ENCODE data around the gene PPHLN1.

The PPHLN1 gene

DNA sequence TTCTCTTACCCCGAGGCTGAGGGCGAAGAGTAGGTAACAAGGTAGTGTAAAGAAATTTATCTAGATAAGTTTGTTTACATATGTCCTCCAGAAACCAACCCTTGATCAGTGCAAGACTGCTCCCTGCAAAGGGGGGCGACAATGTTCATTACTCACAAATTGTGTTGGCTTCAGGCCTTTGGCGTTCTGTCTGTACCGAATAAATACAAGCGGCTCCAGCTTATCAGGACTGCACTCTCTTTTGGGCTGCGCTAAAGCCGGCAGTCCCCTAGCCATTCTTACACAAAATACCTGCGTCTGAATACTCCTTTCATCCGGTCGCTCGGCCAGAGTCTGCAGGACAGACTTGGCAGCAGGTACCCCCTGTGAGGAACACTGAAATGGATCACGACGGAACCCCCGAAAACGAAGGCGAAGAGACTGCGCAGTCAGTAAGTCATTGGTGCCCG is 116.4 kb downstream of the PPHLN1 start:
- no peak for DNase-seq (ENCODE audit: low read depth, low spot score)

DNA sequence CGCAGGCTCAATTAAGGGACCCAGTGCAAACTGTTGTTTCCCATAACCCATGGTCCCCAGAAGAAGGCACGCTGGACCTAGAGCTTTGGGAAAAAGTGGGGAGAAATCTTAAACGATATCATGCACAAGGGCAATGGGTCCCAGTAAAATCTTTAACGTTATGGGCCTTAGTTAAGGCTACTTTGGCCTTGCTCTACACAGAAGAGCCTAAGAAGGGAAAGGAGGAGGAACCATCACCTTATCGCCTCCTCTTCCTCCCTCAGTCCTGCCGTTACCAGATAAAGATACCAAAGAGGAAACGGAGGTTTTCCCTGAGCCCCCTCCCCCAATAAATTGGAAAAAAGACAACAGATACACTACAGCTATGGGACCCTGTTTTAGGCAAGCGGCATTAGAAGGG is 116.9 kb downstream of the PPHLN1 start:
- DNase-seq (ENCODE audit: low read depth, low spot score): no peak

DNA sequence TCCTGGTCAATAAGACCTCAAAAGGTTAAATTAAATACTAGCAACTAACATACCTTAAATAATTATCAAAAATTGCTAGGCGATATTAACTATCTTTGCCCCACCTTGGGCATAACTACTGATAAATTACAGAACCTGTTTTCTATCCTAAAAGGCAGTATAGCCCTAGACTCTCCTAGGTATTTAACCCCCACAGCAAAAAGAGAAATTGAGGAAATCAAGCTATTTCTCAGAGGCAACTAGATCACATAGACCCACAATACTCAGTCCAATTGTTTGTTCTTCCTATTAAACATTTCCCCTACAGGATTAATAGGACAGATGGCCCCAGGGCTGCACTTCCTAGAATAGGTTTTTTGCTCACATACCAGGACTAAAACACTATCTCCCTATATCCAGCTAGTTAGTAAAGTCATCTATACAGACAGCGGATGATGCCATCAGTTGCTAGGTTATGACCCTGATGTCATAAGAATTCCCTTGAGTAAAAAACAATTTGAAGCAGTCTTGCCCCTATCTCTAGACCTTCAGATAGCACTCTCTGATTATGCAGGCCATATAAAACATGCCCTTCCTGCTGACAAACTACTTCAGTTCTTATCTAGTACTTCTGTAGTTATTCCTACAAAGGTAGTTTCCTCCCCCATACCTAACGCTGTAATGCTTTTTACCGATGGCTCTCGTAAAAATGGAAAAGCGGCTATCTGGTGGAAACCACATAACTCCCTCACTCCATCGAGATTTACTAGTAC is 118.4 kb downstream of the PPHLN1 start:
- no peak for DNase-seq (ENCODE audit: low read depth, low spot score)

DNA sequence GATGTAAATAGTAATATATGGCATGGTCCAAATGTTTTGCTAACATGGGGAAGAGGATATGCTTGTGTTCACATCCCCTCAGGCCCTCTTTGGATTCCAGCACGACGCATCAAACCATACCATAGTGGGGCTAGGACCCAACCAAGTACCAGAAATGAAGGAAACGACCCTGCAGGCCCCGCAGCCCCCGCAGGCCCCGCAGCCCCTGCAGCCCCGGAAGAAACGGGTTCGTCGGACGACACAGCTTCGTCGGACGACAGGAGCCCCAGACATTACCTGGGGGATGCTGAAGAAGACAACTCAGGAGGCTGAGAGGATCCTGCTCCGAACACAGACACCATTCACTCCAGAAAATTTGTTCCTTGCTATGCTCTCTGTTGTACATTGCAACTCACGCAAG is 119.9 kb downstream of the PPHLN1 start:
- DNase-seq (ENCODE audit: low read depth, low spot score): no peak

DNA sequence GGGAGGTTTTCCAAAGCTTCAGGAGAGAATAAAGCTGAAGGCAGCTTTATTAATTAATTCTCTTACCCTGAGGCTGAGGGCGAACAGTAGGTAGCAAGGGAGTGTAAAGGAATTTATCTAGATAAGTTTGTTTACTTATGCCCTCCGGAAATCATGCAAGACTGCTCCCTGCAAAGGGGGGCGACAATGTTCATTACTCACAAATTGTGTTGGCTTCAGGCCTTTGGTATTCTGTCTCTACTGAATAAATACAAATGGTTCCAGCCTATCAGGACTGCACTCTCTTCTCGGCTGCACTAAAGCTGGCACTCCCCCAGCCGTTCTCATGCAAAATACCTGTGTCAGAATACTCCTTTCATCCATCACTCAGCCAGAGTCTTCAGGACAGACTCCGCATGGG is 120.8 kb downstream of the PPHLN1 start:
- no peak for DNase-seq (ENCODE audit: low read depth, low spot score)

DNA sequence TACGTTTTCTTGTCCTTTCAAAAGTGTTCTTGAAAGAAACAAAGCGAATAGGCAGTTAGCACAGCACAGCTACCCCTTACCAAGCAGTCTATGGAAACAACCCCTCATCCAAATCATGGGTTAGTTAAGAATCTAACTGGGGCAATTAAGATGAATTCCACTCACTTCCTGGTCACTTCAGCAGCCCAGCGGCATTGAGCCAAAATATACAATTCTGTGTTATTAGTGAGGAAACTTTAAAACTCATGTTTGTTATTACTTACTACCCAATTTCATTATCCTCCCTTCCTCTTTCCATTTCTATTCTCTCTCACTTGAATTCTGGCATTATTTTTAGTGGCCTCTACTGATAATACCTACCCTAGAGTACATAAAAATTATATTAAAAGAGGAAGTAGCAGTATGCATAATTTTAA is 121.4 kb downstream of the PPHLN1 start:
- no peak for DNase-seq (ENCODE audit: low read depth, low spot score)

DNA sequence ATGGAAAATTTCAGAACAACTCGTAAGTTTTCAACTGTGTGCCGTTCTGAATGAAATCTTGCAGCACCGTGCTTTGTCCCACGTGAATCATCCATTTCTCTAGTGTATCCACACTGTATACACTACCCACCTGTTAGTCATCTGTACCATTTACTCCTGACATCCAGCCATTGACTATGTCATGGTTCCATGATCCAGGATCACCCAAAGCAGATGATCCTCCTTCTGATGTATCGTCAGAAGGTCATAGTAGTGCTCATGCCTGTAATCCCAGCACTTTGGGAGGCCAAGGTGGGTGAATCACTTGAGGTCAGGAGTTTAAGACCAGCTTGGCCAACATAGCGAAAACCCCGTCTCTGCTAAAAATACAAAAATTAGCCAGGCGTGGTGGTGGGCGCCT is 122.9 kb downstream of the PPHLN1 start:
- no peak for DNase-seq (ENCODE audit: low read depth, low spot score)

DNA sequence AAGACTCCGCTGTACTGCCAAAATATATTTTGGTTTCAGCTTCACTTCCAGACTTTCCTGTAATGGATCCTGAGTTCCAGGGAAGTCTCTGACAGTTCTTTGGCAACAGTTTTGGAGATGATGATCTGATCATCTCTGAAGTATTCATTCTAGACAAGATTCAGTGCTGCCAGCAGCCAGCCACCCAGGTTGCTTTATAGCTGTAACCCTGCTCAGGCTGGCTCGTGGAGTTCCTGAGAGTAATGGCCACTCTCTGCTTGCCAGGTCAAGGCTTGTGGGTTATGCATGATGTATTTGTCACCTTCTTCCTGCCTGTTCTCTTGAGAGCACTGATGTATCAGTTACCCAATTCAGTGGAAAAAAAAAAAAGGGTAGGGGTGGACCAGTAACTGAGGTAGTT is 124.3 kb downstream of the PPHLN1 start:
- no peak for DNase-seq (ENCODE audit: low read depth, low spot score)

DNA sequence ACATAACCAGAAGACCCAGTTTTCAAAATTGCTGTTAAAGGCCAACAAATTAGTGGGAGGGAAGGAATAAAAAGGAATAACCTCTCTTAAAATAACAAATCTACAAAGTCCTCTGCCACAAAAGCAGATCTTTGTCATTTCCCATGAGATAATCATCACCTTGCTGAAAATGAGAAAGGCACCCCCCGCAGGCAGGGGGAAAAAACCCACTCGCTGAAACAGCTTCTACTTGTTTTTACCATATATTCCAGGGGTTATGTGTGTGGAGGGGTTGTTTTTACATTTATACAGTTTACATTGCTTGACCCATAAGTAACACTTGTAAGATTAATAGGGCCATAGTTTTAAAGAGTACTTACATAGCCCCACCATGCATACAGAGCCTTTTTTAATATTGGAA is 132.6 kb downstream of the PPHLN1 start:
- no peak for DNase-seq (ENCODE audit: low read depth, low spot score)

DNA sequence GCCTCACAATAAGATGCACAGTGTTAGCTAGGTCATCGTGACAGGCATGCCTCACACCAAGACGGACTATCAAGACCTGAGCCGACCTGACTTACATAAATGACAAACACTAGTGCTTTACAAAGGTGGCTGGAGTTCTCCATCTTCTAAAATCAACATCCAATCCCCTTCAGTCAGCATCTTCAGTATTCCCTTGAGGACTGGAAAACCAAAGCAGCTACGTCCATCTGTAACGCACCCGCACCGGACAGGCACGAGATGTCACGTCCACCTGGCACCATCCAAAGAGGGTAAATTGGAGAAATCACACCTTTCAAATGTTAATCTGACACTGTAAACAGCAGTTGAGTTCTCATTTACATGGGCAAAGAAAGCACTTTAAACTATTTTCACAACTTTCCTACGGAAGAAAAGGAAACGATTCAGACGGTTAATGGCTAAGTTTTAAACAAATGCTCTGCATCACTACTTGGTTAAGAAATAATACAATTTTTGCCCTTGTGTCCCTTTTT is 133.4 kb downstream of the PPHLN1 start:
- DNase-seq (ENCODE audit: low read depth, low spot score): no peak

DNA sequence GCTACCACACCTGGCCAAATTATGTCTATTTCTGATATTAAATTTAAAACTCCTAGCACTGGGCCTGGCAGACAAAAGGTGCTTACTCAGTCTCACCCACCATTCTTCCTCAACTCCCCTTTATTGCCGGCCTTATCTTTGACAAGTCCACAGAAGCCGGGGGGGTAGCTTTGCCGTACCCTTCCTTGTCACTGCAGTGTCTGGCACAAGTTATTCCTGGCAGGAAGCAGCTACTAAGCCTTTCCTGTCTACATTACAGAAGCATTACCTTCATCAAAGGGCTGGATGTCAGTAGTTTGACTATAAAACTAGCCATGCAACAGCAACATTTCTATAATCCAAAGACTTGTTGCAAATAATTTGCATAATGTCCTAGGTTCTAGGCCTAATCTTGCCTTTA is 136.5 kb downstream of the PPHLN1 start:
- DNase-seq (ENCODE audit: low read depth, low spot score): no peak

DNA sequence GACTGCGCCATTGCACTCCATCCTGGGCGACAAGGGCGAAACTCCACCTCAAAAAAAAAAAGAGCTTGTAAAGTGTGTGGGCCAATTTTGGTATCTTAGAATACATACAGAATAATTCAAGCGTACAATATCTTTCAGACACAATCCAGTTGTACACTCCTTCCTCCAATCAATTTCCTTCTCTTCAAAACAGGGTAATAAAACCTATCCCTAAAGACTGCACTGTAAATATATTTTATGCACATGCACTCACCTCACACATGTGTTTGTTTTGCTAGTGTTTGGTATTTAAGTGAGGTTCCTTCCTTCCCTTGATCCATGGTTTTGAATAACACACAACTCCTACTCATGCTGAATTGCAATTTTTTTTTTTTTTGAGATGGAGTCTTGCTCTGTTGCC is 137.7 kb downstream of the PPHLN1 start:
- DNase-seq (ENCODE audit: low read depth, low spot score): no peak

DNA sequence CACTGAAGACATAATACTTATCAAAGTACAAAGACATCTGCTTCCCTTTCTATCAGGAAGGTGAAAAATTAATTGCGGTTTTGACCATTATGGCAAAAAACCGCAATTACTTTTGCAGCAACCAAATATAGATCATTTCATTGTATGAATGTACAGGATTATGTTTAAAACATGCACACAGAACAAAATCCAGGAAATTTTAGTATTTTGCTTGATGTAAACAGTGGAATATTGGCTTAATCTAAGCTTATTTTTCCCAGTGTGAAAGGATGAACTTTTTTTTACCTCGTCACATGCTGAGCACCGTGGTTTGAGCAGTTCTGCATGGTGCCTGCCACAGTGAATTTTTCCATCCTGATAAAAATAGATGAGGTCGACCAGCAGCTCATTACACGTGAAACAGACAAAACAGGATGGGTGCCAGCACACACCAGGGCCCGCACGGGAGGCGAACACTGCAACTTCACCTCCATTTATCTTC is 142.4 kb downstream of the PPHLN1 start:
- no peak for DNase-seq (ENCODE audit: low read depth, low spot score)

DNA sequence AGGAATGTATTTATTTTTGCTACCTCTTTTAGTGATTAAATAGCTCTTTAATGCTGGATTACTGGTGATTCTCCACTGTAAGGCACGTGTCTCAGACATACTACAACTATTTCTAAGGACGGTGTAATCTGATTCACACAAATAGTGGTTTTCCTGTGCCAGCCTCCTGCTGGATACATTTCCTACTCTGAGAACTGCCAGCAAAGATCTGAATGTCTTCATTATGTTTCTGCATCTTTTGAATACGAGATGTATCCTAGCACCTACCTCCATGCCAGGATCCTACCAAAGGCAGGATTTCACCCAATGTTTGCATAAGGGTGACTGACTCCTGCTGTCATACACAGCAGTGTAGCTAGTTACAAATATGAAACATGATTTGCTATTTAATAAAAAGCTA is 143.0 kb downstream of the PPHLN1 start:
- DNase-seq (ENCODE audit: low read depth, low spot score): no peak

DNA sequence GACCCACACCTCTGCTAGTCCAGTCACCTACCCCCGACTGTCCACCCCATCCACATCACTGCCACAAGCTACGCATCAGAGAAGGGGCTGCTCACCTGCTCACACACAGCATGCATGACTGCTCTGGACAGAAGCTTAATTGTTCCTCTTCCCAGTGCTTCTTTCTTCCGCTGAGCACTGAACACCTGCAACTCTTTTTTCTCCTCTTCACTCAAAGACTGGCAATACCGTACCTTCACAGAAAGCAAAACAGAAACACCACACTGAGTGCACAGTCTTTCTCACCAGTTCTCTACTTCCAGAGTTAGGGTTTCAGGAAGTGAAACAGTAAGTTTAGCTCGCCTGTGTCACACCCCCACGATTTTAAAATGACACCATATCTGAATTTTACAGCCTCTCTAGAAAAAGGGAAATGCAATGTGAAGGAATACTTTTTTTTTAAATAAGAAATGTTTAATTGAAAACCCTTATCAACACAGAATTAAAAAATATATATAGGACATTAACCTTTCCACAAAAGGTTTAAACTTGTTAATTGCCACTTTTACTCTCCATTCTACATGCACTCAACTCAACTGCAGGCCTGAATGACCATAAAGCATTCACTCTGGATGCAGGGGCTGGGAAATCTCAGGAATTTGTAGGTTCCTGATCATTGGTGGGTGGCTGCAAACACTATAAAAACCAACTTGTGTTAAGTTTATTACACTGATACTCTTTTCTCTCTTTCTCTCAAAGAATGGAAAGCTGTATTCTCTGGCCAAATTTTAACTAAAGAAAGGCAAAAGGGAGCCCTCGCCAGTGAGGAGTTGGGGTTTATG is 143.6 kb downstream of the PPHLN1 start:
- DNase-seq (ENCODE audit: low read depth, low spot score): no peak

DNA sequence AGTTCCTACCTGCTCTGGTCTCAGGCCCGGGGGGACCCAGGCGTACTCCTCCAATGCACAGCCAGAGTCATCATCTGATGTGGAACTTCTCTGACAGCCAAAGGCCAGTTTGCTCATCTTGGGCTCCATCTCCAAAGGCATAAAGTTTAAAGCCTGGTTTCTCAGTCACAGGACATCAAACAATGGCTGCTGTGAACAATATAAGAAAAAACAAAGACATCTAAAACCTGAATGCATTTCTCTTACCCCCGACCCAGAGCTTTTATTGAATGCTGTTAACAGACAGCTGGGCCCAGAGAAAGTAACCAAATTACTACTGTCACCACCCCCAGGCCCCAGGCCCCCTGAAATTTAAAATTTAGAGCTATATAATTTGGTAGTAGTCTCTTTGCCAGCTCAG is 146.4 kb downstream of the PPHLN1 start:
- no peak for DNase-seq (ENCODE audit: low read depth, low spot score)

DNA sequence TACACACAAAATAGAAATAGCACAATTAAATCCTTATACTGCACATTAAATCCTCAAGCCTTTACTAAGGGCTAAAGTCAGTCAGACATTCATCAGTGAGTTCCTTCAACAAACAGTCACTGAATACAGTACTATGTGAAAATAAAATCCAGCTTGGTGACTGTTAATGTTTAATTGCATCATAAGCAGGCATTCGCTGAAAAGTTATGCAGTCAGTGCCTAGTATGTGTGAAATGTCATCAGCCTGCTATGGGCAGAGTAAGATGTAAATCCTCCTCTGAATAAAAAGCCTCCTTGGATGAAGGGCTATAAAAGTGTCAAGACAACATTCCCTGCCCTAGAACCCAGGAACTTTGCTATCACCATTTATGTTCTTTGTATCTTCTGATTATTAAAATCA is 147.2 kb downstream of the PPHLN1 start:
- DNase-seq (ENCODE audit: low read depth, low spot score): no peak

DNA sequence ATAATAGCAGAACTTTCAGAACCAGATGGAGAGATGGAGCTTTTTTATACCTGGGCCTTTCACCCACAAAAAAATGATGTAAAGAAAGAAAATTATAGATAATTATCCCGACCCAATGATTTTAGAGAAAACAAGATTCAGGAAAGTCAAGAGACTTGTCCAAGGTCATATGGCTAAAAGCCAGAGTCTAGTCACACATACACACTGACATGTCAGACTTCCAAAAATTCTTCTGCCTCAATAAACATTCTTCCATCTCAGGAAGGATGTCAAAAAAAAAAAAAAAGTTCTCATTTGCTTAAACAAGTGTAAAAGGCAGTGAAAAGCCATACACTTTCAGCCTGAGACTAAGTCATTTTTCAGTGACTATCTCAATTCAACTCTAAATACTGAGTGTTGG is 147.6 kb downstream of the PPHLN1 start:
- no peak for DNase-seq (ENCODE audit: low read depth, low spot score)

DNA sequence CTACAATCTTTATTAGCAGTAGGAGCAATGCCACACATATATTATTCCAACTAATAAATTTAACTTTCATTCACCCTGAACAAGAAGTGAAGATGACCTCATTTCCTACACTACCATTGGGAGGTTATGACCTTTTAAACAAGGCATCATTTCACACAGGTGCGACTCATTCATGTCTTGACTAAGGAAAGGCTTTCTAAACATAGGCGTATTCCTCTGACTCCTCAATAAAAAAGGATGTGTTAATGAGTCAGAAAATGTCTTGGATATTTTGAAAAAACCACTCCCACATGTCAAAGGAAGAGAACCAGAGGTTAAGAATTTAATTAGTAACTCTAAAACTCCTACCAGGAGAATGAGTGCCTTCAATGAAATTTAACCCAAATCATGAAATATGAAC is 148.4 kb downstream of the PPHLN1 start:
- DNase-seq (ENCODE audit: low read depth, low spot score): no peak

DNA sequence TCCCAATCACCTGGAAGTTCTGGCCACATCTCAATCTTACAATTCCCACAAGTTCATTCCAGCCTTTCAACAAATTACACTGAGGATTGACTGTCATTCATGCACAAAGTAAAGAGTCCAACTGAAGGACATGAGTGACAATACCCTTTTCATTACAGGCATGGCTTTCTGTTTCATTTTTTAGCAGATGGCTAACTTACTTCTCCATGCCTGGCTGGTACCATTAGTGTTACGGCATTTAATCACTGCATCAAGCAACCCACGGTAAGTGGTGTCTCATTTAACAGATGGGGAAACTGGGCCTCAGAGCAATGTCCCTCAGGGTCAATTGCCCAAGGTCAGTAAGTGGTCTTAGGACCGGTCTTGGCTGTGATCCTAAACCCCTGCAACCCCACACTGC is 149.1 kb downstream of the PPHLN1 start:
- DNase-seq (ENCODE audit: low read depth, low spot score): no peak

DNA sequence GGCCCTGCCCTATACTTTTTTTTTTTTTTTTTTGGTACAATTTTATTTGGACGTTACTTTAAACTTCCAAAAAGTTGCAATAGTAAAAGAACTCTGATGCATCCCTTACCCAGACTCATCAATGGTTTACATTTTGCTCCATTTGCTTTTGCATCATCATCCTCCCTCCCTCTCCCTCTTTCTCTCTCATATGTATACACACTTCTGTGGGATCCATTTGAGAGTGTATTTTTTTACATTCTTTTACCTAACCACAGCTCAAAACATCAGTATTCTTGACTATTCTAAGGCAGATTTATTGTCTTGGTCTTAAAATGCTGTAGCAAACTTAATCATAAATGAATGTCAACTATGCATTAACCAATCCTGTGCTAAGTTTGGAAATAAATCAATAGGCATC is 152.0 kb downstream of the PPHLN1 start:
- DNase-seq (ENCODE audit: low read depth, low spot score): no peak

DNA sequence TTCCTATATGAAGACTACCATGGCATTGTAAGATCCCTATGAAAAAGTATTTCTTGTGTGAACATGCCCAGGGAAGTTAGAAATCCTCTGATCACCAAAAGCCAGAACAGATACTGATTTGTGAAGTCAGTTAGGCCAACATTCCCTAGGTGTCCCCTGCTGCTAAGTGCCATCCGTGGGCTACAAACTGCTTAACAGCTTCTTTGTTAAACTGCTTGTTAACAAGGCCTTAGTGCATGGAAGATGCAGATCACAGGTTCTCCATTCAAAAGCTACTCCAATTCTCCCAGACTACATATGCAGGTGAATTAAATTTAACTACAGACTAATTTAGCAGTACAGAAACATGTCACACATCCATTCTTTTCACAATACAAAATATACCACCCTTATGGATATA is 155.4 kb downstream of the PPHLN1 start:
- DNase-seq (ENCODE audit: low read depth, low spot score): no peak

Measured in activated naive CD8-positive, alpha-beta T cell treated with anti-CD3 and anti-CD28 coated beads, Interleukin-2, amount 50 U/mL, for 16 hours (primary cell).